GM12892 (cell line): ENCODE results near the gene NAB1.

Experiments
- DNase-seq: peaks from one replicate; pipeline ENCODE4 v3.0.0; 2011; ENCODE audit not compliant: insufficient read length
- FAIRE-seq: peaks from 2 replicates; lab custom pipeline; 2011; peaks lifted over from hg19 to GRCh38; lab: Jason Lieb, UNC
- POLR2A ChIP-seq: IDR thresholded peaks from 2 replicates; pipeline ENCODE4 v1.6.1; 2011; ENCODE audit warnings: low read depth, low read length, control low read depth
- POLR2AphosphoS5 ChIP-seq: IDR thresholded peaks from 2 replicates; pipeline ENCODE4 v1.6.1; 2011; ENCODE audit warnings: low read depth, low read length, control low read depth
- TAF1 ChIP-seq: IDR thresholded peaks from 2 replicates; pipeline ENCODE4 v1.6.1; 2011; ENCODE audit warnings: low read depth, mild to moderate bottlenecking, control low read depth, low read length, borderline replicate concordance

NAB1 gene

DNA sequence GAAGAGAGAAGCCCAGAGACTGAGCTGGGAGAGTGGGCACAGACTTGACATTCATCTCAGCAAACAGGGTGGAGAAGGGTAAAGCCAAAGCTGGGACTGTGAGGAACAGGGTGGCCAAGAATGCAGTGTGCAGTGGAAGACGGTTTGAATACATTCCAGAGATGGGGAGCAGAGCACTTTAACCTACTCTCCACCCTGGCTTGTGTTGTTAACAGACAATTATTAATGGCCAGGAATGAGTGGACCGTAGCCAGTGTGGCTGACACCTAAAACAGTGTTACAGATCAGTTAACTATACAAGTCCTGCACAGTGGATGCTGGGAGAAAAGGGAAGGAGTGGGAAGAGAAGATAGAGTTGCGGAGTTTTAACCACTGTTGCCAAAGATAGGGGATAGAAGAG lies 7.4 kb upstream of the NAB1 start:
- DNase-seq (no peak), FAIRE-seq (no peak)
- TF ChIP-seq POLR2AphosphoS5 (no peak), POLR2A (no peak), TAF1 (no peak)

DNA sequence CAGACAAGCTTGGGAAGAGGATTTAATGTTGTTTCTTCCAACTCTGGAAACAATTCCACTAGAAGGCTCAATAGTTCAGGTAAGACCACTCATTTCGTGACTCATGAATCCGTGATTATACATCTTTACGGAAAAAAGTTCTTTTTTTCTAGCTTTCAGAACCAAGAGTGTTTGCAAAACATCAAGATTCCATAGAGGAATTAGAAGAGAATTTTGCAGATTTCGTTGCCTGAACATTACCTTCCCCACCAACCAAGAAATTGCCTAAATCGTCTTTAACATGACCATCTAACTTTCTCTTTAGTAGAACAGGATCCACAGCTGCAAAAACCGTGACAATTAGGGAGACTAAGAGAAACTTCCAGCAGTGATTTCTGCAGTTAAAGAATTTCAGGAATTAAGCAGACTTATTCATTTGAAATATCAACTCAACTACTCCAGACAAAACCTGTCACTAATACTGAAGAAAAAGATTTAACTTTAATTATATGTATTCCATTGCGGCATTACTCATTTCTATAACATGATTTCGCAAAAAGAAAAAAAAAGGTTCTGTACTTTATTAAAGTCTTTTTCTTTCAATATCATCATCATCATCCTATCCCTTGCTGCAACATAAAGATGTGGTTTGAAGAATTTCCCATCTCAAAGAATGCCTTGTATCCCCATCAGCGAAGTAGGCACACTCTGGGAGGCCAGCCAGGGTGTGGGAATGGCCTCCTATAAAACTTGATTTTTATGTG lies 1.9 kb upstream of the NAB1 start:
- no peak for DNase-seq
- FAIRE-seq, result peak; percentile 60
- TF ChIP-seq POLR2AphosphoS5 (no peak), POLR2A (no peak), TAF1 (no peak)

DNA sequence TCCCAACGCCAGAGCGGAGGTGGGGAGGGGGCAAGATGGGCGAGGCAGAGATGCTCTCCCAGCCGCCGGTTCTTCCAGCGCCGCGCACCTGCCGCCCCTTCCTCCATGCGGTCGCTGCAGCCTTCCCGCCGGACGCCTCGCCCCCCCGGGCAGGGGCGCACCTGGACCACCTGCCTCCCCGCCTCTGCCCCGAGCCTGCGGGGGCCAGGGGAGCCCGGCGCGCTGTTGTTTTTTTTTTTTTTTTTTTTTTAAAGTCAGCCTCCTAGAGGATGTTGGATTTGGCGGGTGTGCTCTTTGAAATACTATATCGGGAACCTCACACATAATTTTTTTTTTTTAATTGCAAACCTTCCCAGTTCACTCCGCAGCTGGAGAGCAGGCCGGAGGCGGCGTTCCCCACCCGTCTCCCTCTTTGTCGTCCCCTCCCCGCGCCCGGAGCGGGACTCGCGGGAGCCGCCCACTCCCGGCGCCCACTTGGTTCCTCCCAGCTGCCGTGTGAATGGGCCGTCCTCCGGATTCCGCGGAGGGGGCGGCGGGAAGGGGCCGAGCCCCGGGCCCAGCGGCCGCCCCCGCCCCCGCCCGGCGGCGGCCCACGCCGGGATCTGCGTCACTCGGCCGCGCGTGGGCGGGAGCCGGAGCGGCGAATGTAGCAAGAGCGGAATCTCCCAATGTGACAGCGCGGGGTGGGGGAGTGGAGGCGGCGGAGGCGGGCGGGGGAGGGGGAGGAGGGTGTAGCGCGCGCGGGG lies 421 bp upstream of the NAB1 start:
- DNase-seq, result peak; percentile 69
- no peak for TF ChIP-seq TAF1
- FAIRE-seq, result no peak

DNA sequence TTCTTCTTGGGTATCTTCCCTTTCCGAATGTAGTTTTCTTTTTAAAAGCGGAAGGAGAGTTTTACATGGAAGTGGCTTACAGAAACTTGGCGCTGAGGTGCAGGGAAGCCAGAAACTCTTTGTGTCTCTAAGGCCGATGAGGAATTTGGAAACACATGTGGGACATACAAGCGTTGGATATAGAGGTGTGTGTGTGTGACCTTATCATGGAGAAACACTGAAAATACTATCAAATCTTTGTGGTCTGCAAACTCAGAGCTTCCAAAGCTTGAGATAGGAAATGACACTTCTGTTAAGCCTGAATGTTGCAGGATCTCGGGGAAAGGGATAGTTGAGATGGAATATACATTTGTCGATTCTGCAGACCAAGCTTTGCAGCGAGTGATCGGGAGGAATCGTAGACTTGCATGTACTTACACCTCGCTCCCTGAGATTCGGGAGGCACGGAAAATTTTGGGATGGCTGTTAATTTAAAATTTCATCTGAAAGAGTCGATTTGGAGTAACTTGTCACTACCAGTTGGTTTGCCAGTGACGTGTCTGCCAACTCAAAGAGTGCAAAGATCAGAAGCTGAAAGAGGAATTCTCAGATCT lies 1.0 kb downstream of the NAB1 start:
- FAIRE-seq (peak; percentile 92), DNase-seq (no peak)
- TF ChIP-seq TAF1 (no peak), POLR2AphosphoS5 (no peak; the same call in 1 of the 2 replicates), POLR2A (no peak)

DNA sequence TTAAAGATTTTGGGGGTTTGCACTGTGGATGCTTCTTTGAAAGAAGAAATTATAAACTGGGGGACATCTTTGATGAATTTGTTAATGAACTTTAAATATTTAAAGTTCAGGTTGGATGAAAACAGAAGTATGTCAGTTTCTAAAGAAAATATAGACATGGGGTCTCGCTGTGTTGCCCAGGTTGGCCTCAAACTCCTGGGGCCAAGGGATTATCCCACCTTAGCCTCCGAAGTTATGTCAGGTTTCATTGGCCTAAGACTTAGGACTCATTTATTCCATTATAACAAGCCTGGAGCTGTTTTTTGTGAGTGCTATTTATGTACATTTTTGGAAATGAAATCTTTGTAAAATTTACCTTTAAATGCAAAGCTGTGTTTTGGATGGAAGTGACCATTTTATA lies 2.5 kb downstream of the NAB1 start:
- TF ChIP-seq POLR2AphosphoS5, result no peak
- TF ChIP-seq TAF1, result no peak
- TF ChIP-seq POLR2A, result no peak
- DNase-seq (no peak), FAIRE-seq (no peak)

DNA sequence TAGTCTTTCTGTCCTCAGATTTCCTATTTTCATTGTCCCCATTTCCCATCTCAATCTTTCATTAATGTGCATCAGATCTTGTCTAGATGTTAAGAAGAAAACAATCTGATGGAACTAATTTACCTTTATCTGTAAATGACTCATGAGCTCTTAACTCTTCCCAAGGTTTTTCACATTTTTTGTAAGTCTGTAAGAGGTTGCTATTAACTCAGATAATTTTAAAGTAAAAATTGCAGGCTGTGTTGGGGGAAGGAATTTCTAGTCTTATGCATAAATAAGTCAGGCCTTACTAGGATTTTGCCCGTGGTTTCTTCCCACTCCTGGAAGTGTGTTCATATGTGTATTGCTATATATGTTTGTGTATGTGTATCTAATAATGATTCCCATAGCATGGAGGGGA lies 4.3 kb downstream of the NAB1 start:
- DNase-seq, result no peak
- no peak for FAIRE-seq
- no peak for TF ChIP-seq POLR2AphosphoS5
- TF ChIP-seq POLR2A, result no peak
- no peak for TF ChIP-seq TAF1

DNA sequence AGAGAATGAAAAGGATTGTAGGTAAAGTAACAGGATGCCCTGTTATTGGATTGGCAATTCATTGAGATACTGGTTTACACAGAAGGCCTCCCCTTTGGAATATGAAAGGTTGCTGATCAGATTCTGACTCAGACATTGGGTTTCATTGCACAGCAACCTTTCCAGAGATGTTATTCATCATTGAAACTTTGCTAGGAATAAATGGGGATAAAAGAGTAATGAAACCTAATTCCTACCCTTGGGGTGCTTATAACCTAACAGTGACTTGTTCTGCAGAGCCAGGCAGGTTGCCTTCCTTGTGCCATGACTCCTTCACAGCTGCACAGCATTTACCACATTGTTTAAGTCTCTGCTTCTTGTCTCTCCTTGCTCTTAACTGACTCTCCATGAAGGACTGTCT lies 5.0 kb downstream of the NAB1 start:
- no peak for DNase-seq
- TF ChIP-seq TAF1, result no peak
- TF ChIP-seq POLR2AphosphoS5, result no peak
- no peak for TF ChIP-seq POLR2A
- peak; percentile 72 for FAIRE-seq

DNA sequence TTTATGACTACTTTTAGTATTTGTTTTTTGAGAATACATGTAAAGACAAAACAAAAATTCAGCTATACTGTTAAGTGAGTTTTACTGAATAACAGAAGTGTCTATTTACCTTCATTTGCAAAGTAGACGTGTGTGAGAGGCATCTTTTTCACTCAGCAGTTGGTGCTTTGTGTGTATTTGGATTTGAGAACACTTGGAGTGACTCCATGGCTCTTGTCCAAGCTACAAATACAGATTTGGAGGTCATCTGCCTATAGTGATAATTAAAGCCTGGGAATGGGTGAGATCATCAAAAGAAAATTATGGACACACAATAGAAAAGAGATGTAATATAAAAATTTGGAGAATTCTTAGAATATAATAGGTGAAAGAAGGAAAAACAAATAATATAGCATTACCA lies 6.2 kb downstream of the NAB1 start:
- no peak for FAIRE-seq

DNA sequence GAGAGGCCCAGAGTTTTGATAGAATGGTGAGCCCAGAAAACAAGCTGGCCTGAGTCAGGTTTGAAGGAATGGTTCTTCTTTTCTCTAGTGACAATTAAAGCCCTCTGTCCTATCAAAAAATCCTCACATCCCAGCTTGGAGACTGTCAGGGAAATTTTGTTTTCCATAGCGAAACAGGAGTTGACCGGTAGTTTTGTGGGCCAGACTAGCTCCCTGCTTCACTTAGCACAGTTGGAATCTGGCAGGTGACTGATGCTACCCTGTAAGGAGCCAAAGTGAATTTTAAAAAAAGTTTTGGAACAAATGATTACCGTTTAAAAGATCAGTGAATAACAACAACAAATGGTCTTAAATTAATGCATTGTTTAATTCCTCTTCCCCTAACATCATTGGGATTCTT lies 6.7 kb downstream of the NAB1 start:
- DNase-seq (no peak), FAIRE-seq (no peak)
- TF ChIP-seq POLR2AphosphoS5, result no peak
- no peak for TF ChIP-seq POLR2A
- no peak for TF ChIP-seq TAF1

More for the DNA sequence above, 6.2 kb downstream of the NAB1 start:
- no peak for TF ChIP-seq TAF1
- no peak for TF ChIP-seq POLR2AphosphoS5
- no peak for TF ChIP-seq POLR2A
- no peak for DNase-seq

DNA sequence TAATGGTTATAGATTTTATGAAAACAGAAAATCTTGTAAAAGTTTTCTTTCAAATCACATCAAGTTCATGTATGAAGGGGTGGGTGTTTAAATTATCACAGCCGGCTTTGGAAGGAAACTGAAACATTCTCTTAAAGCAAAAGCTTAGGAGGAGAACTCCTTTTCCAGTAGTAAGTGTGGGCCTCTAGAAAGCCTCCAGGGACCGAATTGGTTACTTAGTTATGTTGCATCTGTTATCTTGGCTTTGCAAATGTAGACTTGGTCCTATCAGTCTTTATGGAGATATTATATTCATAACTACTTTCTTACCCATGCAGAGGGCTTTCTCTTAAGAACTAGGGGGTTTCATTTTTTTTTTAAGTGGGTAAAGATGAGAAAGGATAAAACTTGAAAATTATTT lies 7.4 kb downstream of the NAB1 start:
- FAIRE-seq (no peak), DNase-seq (no peak)
- TF ChIP-seq POLR2A (no peak), TAF1 (no peak), POLR2AphosphoS5 (no peak)

DNA sequence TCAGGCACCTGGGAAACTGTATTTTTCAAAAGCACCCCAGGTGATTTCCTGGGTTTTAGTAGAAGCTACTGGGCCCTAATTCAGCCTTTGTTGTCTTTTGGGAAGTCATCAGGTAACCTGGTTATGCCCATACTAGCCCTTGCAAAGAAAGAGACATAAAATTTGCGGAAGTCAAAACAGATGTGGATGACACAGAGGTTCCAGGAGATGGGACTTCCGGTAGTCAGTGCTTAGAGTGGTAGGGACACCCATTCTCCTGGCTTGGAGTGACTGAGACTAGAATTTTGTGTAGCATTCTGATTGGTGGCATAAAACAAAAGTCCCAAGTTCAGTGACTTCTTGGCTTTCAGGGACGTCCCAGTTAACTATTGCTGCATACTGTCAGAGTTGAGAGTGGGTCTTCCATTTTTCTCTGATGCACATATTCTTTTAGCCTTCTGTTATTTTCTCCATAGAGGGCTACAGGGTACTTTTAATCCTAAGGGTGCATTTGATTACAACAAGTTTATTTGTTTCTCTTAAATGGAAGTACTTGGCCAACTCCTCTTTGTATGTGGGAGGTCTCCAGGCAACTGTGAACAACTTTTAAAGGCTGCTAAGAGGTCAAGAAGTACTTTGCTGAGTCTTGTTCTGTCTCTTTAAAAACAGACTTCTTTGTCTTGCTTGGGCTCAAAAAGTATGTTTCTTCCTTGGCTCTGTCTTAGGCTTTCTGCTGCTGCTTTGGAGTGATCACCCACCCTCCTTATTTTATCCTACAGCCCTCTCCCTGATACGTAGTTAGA lies 8.8 kb downstream of the NAB1 start:
- DNase-seq (no peak), FAIRE-seq (no peak)
- TF ChIP-seq POLR2AphosphoS5 (no peak), TAF1 (no peak), POLR2A (no peak)
